ENCODE measurements around the gene BTNL8. TPM values are rescaled to one million over a fixed set of nuclear protein-coding genes. Genes with fewer than 3 reads are reported as not detected.

The BTNL8 gene
- total and polyA plus RNA-seq, 2 donors (not counting 1 experiment from before 2014, with no cell fraction given) = not detected

GRCh38 chr5:180872419-180872818, 26.5 kb upstream of the BTNL8 start:
- TF ChIP-seq EZH2 (IDR thresholded peaks at IDR 0.05; ENCODE audit: low read length, missing control alignments) (no peak), CTCF (conservative IDR thresholded peaks at IDR 0.05 in 1 of 2, IDR thresholded peaks at IDR 0.05 in 1 of 2; ENCODE audit: low read depth in 1 of 2, low read length in 2 of 2) (no peak)
- no peak for DNase-seq (ENCODE audit: low read depth in 2 of 2)
- Histone ChIP-seq H3K4me1 (ENCODE audit: control insufficient read depth, extremely low read depth, insufficient read depth, low read length) (no peaks in the 10 kb centered on the region), H4K20me1 (ENCODE audit: control insufficient read depth, extremely low read depth, insufficient read depth, low read length) (no peaks in the 10 kb centered on the region), H3K9me3 (ENCODE audit: control insufficient read depth, insufficient read depth, low read depth, low read length) (no peaks in the 10 kb centered on the region), H3K9ac (ENCODE audit: insufficient read depth, low read length) (no peak overlapping the region), H3K36me3 (ENCODE audit: control insufficient read depth, insufficient read depth, low read length) (no peaks in the 10 kb centered on the region), H3K79me2 (ENCODE audit: control insufficient read depth, insufficient read depth, low read length) (no peaks in the 10 kb centered on the region), H3K27me3 (ENCODE audit: control insufficient read depth, insufficient read depth, low read length) (no peaks in the 10 kb centered on the region), H3K4me3 (replicated peaks in 1 of 4; ENCODE audit: control extremely low read depth in 1 of 4, insufficient read depth in 1 of 4, low read depth in 3 of 4, low read length in 4 of 4) (no peak overlapping the region), H3K4me2 (ENCODE audit: extremely low read depth, insufficient read depth, low read length) (no peak overlapping the region), H2AFZ (ENCODE audit: low read length) (no peak overlapping the region), H3K27ac (ENCODE audit: insufficient read depth, low read length) (no peak overlapping the region)

- DNase-seq (ENCODE audit: low read depth in 2 of 2) = peak in 1 of 2 donors; percentile 40
- Histone ChIP-seq H2AFZ (ENCODE audit: low read length) (no peak overlapping the region), H4K20me1 (ENCODE audit: control insufficient read depth, extremely low read depth, insufficient read depth, low read length) (no peaks in the 10 kb centered on the region), H3K4me1 (ENCODE audit: control insufficient read depth, extremely low read depth, insufficient read depth, low read length) (no peaks in the 10 kb centered on the region), H3K4me3 (replicated peaks in 1 of 4; ENCODE audit: control extremely low read depth in 1 of 4, insufficient read depth in 1 of 4, low read depth in 3 of 4, low read length in 4 of 4) (no peak overlapping the region), H3K79me2 (ENCODE audit: control insufficient read depth, insufficient read depth, low read length) (no peaks in the 10 kb centered on the region), H3K4me2 (ENCODE audit: extremely low read depth, insufficient read depth, low read length) (no peak overlapping the region), H3K27me3 (ENCODE audit: control insufficient read depth, insufficient read depth, low read length) (no peaks in the 10 kb centered on the region), H3K36me3 (ENCODE audit: control insufficient read depth, insufficient read depth, low read length) (no peaks in the 10 kb centered on the region), H3K9ac (ENCODE audit: insufficient read depth, low read length) (no peak overlapping the region), H3K9me3 (ENCODE audit: control insufficient read depth, insufficient read depth, low read depth, low read length) (no peaks in the 10 kb centered on the region), H3K27ac (ENCODE audit: insufficient read depth, low read length) (no peak overlapping the region)
- no peak for TF ChIP-seq CTCF (conservative IDR thresholded peaks at IDR 0.05 in 1 of 2, IDR thresholded peaks at IDR 0.05 in 1 of 2; ENCODE audit: low read depth in 1 of 2, low read length in 2 of 2)
- no peak for TF ChIP-seq EZH2 (IDR thresholded peaks at IDR 0.05; ENCODE audit: low read length, missing control alignments)
Measured at GRCh38 chr5:180873615-180874520, 25.1 kb upstream of the BTNL8 start.

- no peak overlapping the region for H2AFZ ChIP-seq (ENCODE audit: low read length)
- DNase-seq (ENCODE audit: low read depth in 2 of 2) = no peak
Measured at GRCh38 chr5:180874804-180875582, 24.0 kb upstream of the BTNL8 start.

More at GRCh38 chr5:180874804-180875582, 24.0 kb upstream of the BTNL8 start:
- Histone ChIP-seq H3K27ac (ENCODE audit: insufficient read depth, low read length) (no peak overlapping the region), H3K9ac (ENCODE audit: insufficient read depth, low read length) (no peak overlapping the region), H3K27me3 (ENCODE audit: control insufficient read depth, insufficient read depth, low read length) (no peaks in the 10 kb centered on the region), H3K4me1 (ENCODE audit: control insufficient read depth, extremely low read depth, insufficient read depth, low read length) (no peaks in the 10 kb centered on the region), H3K36me3 (ENCODE audit: control insufficient read depth, insufficient read depth, low read length) (no peaks in the 10 kb centered on the region), H3K4me2 (ENCODE audit: extremely low read depth, insufficient read depth, low read length) (no peak overlapping the region), H4K20me1 (ENCODE audit: control insufficient read depth, extremely low read depth, insufficient read depth, low read length) (no peaks in the 10 kb centered on the region), H3K4me3 (replicated peaks in 1 of 4; ENCODE audit: control extremely low read depth in 1 of 4, insufficient read depth in 1 of 4, low read depth in 3 of 4, low read length in 4 of 4) (no peak overlapping the region), H3K79me2 (ENCODE audit: control insufficient read depth, insufficient read depth, low read length) (no peaks in the 10 kb centered on the region), H3K9me3 (ENCODE audit: control insufficient read depth, insufficient read depth, low read depth, low read length) (no peaks in the 10 kb centered on the region)
- TF ChIP-seq EZH2 (IDR thresholded peaks at IDR 0.05; ENCODE audit: low read length, missing control alignments) (no peak), CTCF (conservative IDR thresholded peaks at IDR 0.05 in 1 of 2, IDR thresholded peaks at IDR 0.05 in 1 of 2; ENCODE audit: low read depth in 1 of 2, low read length in 2 of 2) (no peak)
